Measurements from ENCODE around the gene ANK2. TPM values are rescaled to one million over a fixed set of nuclear protein-coding genes. Genes with fewer than 3 reads are reported as not detected.

ANK2 gene
- total and polyA plus RNA-seq, 2 experiments from 2014 or later, result 7.7 to 40.4 TPM

DNA sequence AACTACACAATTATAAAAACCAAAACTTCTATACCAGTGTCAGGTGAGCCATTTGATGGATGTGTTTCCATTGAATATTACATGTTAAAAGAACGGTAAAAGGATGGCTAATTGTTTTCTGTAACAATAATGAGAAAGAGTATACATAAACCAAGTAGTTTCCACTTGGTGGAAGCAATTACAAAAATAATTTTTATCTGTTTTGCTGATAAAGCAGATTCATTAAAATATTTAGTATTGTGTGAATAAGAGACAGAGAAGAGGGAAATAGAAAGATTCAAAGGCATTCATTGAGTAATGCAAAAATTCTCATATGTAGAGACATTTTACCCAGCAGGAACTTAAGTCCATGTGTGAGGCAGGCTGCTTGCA, 95.7 kb downstream of the ANK2 start:
- no peak for DNase-seq (ENCODE audit: low spot score)
- Histone ChIP-seq H3K36me3 (ENCODE audit: insufficient read depth) (no peaks in the 10 kb centered on the region), H2AFZ (no peak overlapping the region), H3K4me2 (peak overlapping the region; percentile 39), H3F3A (replicated peaks; ENCODE audit: low read depth) (no peaks in the 10 kb centered on the region), H3K27me3 (ENCODE audit: insufficient read depth) (no peaks in the 10 kb centered on the region), H3K4me3 (peak overlapping the region; percentile 12), H3K9me2 (ENCODE audit: insufficient read depth) (no peaks in the 10 kb centered on the region), H4K20me1 (replicated peaks; ENCODE audit: insufficient read depth) (no peaks in the 10 kb centered on the region), H3K4me1 (ENCODE audit: insufficient read depth) (peaks cover 66% of the 10 kb centered on the region), H3K27ac (ENCODE audit: low read depth) (peak overlapping the region; percentile 84), H3K79me2 (replicated peaks; ENCODE audit: insufficient read depth) (no peaks in the 10 kb centered on the region)
- Mint-ChIP-seq H3K27me3 (ENCODE audit: insufficient read depth, low read depth, poor library complexity) (peaks cover 7% of the 10 kb centered on the region), H3K9me3 (no peaks in the 10 kb centered on the region), H3K36me3 (ENCODE audit: low read depth) (0 out of 3 replicates have a peak, but pooled peaks cover under 1% of the 10 kb centered on the region), H3K4me3 (peak overlapping the region; percentile 69), H3K4me1 (peaks cover 72% of the 10 kb centered on the region), H3K27ac (peak overlapping the region; percentile 88; the same call in 1 of the 2 replicates)
- TF ChIP-seq EZH2phosphoT487 (IDR thresholded peaks at IDR 0.05; ENCODE audit: unreplicated experiment), result no peak
- no peak for TF ChIP-seq ZNF331 (CRISPR knock-in tag; IDR thresholded peaks at IDR 0.05; ENCODE audit: low read depth)
- no peak for TF ChIP-seq ZNF114 (CRISPR knock-in tag; IDR thresholded peaks at IDR 0.05)
- TF ChIP-seq EZH2 (IDR thresholded peaks at IDR 0.05; ENCODE audit: low read depth, unreplicated experiment), result no peak
- no peak for TF ChIP-seq POLR2AphosphoS5 (IDR thresholded peaks at IDR 0.05; ENCODE audit: low read depth)
- TF ChIP-seq, protein P1, sequence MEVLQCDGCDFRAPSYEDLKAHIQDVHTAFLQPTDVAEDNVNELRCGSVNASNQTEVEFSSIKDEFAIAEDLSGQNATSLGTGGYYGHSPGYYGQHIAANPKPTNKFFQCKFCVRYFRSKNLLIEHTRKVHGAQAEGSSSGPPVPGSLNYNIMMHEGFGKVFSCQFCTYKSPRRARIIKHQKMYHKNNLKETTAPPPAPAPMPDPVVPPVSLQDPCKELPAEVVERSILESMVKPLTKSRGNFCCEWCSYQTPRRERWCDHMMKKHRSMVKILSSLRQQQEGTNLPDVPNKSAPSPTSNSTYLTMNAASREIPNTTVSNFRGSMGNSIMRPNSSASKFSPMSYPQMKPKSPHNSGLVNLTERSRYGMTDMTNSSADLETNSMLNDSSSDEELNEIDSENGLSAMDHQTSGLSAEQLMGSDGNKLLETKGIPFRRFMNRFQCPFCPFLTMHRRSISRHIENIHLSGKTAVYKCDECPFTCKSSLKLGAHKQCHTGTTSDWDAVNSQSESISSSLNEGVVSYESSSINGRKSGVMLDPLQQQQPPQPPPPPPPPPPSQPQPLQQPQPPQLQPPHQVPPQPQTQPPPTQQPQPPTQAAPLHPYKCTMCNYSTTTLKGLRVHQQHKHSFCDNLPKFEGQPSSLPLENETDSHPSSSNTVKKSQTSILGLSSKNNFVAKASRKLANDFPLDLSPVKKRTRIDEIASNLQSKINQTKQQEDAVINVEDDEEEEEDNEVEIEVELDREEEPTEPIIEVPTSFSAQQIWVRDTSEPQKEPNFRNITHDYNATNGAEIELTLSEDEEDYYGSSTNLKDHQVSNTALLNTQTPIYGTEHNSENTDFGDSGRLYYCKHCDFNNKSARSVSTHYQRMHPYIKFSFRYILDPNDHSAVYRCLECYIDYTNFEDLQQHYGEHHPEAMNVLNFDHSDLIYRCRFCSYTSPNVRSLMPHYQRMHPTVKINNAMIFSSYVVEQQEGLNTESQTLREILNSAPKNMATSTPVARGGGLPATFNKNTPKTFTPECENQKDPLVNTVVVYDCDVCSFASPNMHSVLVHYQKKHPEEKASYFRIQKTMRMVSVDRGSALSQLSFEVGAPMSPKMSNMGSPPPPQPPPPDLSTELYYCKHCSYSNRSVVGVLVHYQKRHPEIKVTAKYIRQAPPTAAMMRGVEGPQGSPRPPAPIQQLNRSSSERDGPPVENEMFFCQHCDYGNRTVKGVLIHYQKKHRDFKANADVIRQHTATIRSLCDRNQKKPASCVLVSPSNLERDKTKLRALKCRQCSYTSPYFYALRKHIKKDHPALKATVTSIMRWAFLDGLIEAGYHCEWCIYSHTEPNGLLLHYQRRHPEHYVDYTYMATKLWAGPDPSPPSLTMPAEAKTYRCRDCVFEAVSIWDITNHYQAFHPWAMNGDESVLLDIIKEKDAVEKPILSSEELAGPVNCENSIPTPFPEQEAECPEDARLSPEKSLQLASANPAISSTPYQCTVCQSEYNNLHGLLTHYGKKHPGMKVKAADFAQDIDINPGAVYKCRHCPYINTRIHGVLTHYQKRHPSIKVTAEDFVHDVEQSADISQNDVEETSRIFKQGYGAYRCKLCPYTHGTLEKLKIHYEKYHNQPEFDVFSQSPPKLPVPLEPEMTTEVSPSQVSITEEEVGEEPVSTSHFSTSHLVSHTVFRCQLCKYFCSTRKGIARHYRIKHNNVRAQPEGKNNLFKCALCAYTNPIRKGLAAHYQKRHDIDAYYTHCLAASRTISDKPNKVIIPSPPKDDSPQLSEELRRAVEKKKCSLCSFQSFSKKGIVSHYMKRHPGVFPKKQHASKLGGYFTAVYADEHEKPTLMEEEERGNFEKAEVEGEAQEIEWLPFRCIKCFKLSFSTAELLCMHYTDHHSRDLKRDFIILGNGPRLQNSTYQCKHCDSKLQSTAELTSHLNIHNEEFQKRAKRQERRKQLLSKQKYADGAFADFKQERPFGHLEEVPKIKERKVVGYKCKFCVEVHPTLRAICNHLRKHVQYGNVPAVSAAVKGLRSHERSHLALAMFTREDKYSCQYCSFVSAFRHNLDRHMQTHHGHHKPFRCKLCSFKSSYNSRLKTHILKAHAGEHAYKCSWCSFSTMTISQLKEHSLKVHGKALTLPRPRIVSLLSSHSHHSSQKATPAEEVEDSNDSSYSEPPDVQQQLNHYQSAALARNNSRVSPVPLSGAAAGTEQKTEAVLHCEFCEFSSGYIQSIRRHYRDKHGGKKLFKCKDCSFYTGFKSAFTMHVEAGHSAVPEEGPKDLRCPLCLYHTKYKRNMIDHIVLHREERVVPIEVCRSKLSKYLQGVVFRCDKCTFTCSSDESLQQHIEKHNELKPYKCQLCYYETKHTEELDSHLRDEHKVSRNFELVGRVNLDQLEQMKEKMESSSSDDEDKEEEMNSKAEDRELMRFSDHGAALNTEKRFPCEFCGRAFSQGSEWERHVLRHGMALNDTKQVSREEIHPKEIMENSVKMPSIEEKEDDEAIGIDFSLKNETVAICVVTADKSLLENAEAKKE (CRISPR knock-in tag; IDR thresholded peaks at IDR 0.05), result no peak
- TF ChIP-seq CREB1 (CRISPR knock-in tag; IDR thresholded peaks at IDR 0.05; ENCODE audit: low read depth), result no peak
- TF ChIP-seq, protein P2, sequence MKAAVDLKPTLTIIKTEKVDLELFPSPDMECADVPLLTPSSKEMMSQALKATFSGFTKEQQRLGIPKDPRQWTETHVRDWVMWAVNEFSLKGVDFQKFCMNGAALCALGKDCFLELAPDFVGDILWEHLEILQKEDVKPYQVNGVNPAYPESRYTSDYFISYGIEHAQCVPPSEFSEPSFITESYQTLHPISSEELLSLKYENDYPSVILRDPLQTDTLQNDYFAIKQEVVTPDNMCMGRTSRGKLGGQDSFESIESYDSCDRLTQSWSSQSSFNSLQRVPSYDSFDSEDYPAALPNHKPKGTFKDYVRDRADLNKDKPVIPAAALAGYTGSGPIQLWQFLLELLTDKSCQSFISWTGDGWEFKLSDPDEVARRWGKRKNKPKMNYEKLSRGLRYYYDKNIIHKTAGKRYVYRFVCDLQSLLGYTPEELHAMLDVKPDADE (IDR thresholded peaks at IDR 0.05), result no peak
- no peak for ATAC-seq
